OCI-LY7 (cell line): Measurements from ENCODE around the gene ITGAV. TPM values are rescaled to one million over a fixed set of nuclear protein-coding genes. Genes with fewer than 3 reads are reported as not detected.

Source experiments
- BruUV-seq: library from RNA; stranded (reverse); fragments of 400-500 nt; replicated peaks from 2 replicates; lab custom pipeline; 2021; lab: Mats Ljungman, UMichigan
- CTCF ChIA-PET: fragments of 300-600 bp; sonication (Branson Sonifier 250); formaldehyde crosslinking; loops from one replicate; lab custom pipeline; 2022; ENCODE audit warnings: antibody characterized with exemption; ENCODE audit not compliant: unreplicated experiment; lab: Charles Lee
- POLR2A ChIA-PET: fragments of 300-600 bp; sonication (Branson Sonifier 250); formaldehyde crosslinking; loops from one replicate; lab custom pipeline; 2022; ENCODE audit warnings: antibody characterized with exemption; lab: Charles Lee
- DNase-seq: peaks from one replicate; pipeline ENCODE4 v3.0.0-alpha.2; 2015; ENCODE audit warnings: low spot score
- H2AFZ ChIP-seq: fragments of 200-600 bp; sonication (generic), shearing (Covaris generic); 2 replicates; pipeline ENCODE4 v1.6.1; 2014; ENCODE audit warnings: mild to moderate bottlenecking, antibody characterized with exemption, low read length, moderate library complexity
- H3K27ac ChIP-seq: fragments of 200-600 bp; sonication (generic); 2 replicates; pipeline ENCODE4 v1.5.1; 2014; ENCODE audit warnings: mixed run types, low read depth, mild to moderate bottlenecking, moderate library complexity, low read length, inconsistent platforms; ENCODE audit not compliant: poor library complexity, severe bottlenecking
- H3K36me3 ChIP-seq: fragments of 200-600 bp; sonication (generic); 2 replicates; pipeline ENCODE4 v1.6.1; 2014; ENCODE audit warnings: mild to moderate bottlenecking, antibody characterized with exemption, low read length, moderate library complexity, mixed read lengths; ENCODE audit not compliant: insufficient read depth
- H3K4me1 ChIP-seq: fragments of 200-600 bp; sonication (generic); 2 replicates; pipeline ENCODE4 v1.5.1; 2014; ENCODE audit warnings: mild to moderate bottlenecking, low read length; ENCODE audit not compliant: insufficient read depth, poor library complexity, severe bottlenecking
- H3K4me2 ChIP-seq: fragments of 200-600 bp; sonication (generic); 2 replicates; pipeline ENCODE4 v1.6.1; 2014; ENCODE audit warnings: mild to moderate bottlenecking, low read length
- H3K4me3 ChIP-seq: fragments of 200-600 bp; sonication (generic); 2 replicates; pipeline ENCODE4 v1.5.1; 2014; ENCODE audit warnings: mild to moderate bottlenecking, low read depth, low read length; ENCODE audit not compliant: poor library complexity, severe bottlenecking
- H3K79me2 ChIP-seq: fragments of 200-600 bp; sonication (generic); 2 replicates; pipeline ENCODE4 v1.6.1; 2016; ENCODE audit warnings: low read depth, mild to moderate bottlenecking, low read length, moderate library complexity, mixed read lengths; ENCODE audit not compliant: insufficient read depth
- H3K9me2 ChIP-seq: fragments of 200-600 bp; sonication (generic); 2 replicates; pipeline ENCODE4 v1.6.1; 2016; ENCODE audit warnings: mild to moderate bottlenecking, low read length, mixed read lengths; ENCODE audit not compliant: insufficient read depth
- H3K9me3 ChIP-seq: fragments of 200-600 bp; sonication (generic); 2 replicates; pipeline ENCODE4 v1.6.1; 2014; ENCODE audit warnings: mild to moderate bottlenecking, mixed run types, low read length, mixed read lengths
- H4K20me1 ChIP-seq: fragments of 200-600 bp; sonication (generic); 2 replicates; pipeline ENCODE4 v1.6.1; 2014; ENCODE audit warnings: mild to moderate bottlenecking, antibody characterized with exemption, low read length, moderate library complexity, mixed read lengths; ENCODE audit not compliant: insufficient read depth
- CTCF ChIP-seq: fragments of 200-600 bp; sonication (generic); conservative IDR thresholded peaks from 2 replicates; pipeline ENCODE4 v1.5.1; 2014; ENCODE audit warnings: mild to moderate bottlenecking, antibody characterized with exemption, low read length, moderate library complexity, mixed read lengths
- EZH2phosphoT487 ChIP-seq: fragments of 200-600 bp; sonication (generic); IDR thresholded peaks from 2 replicates; pipeline ENCODE4 v1.6.1; 2018; ENCODE audit warnings: low read depth, borderline replicate concordance, mild to moderate bottlenecking, mixed run types, antibody characterized with exemption, low read length, moderate library complexity, mixed read lengths
- intact Hi-C: fragments of 100-400 bp; cut with micrococcal nuclease; formaldehyde crosslinking; loops from one replicate; pipeline ENCODE4 v1.10.0; 2022; ENCODE audit not compliant: unreplicated experiment
- total RNA-seq, 2 experiments: library from RNA; depleted of rRNA in 1 of 2; stranded (reverse); fragments of >200 nt in 1 of 2; shearing (Covaris generic) in 1 of 2; gene quantifications; 2 replicates each; pipeline ENCODE4 v1.2.3, GENCODE V29; 2014 to 2022

The ITGAV gene
- total RNA-seq, 2 experiments from 2014 or later = 1.1 to 3.2 TPM

DNA sequence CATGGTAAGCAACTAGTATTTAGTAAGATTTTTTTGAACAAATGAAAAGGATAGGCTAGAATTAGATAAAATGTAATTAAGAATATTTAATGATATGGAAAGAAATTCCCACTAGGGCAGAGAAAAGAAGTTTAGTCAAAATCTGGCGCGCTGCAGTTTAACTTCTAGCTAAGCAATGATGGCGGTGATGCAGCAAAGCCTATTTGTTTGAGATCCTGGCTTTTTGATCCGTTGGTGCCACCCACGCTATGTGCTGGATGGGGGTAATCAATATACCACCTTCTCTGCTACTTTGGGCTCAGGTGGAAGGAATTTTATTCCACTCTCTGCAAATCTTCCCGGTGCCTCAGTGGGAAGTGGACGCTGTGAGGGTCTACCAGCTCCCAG, 103.6 kb downstream of the ITGAV start:
- CTCF ChIA-PET = no interaction called here
- intact Hi-C loops = no loop called here
- no peak overlapping the region for H3K4me3 ChIP-seq

DNA sequence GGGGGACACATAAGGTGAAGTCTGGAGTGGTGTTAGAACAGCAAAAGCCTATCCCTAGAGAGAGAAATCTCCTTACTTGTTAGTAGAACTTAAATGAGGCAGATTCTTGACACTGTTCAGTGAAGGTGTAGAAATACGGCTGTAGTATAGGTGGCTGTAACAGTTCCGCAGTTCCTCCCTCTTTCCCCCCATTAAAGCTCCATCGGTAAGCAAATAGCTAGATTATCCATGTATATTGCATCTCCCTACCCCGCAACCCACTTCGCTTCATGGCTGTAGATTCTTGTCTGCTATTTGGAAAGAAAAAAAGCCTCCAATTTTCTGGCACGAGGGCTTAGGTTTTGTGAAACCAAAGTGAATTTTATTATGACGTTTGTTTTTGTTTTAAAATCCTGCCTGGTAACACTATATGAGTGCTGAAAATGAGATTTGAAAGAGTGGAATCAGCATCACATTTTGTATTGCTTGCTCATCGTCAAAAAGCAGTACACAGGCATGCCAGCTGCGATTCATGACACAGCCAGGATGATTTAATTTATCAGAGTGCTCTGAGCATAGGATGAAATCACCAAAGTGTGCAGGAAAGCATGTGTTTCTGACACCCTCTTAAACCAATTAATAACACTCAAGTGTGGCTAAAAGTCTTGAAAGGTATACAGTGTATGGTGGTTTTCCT, 105.4 kb downstream of the ITGAV start:
- BruUV-seq = no TSS peak
- Histone ChIP-seq H3K36me3 (no peaks in the 10 kb centered on the region), H3K9me3 (no peaks in the 10 kb centered on the region), H3K9me2 (no peaks in the 10 kb centered on the region; the same call in 1 of the 2 replicates), H3K4me3 (no peak overlapping the region), H2AFZ (no peak overlapping the region), H3K27ac (no peak overlapping the region), H3K79me2 (no peaks in the 10 kb centered on the region), H3K4me1 (no peaks in the 10 kb centered on the region), H4K20me1 (no peaks in the 10 kb centered on the region), H3K4me2 (no peak overlapping the region)
- CTCF ChIA-PET = no interaction called here
- POLR2A ChIA-PET = no interaction called here
- DNase-seq = no peak
- TF ChIP-seq CTCF = no peak
- no peak for TF ChIP-seq EZH2phosphoT487
- intact Hi-C loops = no loop called here

More for the DNA sequence above, 103.6 kb downstream of the ITGAV start:
- Histone ChIP-seq H2AFZ (no peak overlapping the region), H3K9me3 (0 out of 2 replicates have a peak, but pooled peaks cover 4% of the 10 kb centered on the region), H3K4me1 (no peaks in the 10 kb centered on the region), H3K36me3 (no peaks in the 10 kb centered on the region), H3K9me2 (no peaks in the 10 kb centered on the region), H3K79me2 (no peaks in the 10 kb centered on the region), H3K27ac (no peak overlapping the region), H3K4me2 (peak overlapping the region; percentile 26; the same call in 1 of the 2 replicates), H4K20me1 (no peaks in the 10 kb centered on the region)
- TF ChIP-seq EZH2phosphoT487 (no peak), CTCF (no peak)
- BruUV-seq = no TSS peak
- DNase-seq = no peak
- POLR2A ChIA-PET = interaction anchor here (0.7 kb wide), 1 partner anchor 173 kb away, joined by 3 read pairs; no protein-coding TSS in a partner anchor

DNA sequence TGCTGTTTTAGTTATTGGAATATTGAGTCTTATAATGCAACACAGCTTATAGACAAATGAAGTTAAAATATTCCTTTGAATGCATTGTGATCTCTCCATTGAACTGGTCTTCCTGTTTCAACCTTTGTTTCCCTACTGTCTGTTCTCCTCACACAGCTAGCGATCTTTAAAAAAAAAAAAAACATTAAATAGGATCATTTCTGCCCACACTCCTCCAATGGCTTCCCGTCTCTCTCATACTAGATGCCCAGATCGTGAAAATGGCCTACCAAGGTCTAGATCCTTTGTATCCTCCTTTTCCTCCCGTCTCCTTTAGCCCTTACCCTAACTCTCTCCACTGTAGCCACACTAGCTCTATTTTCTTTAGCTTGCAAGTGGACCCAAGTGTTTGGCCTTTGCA, 106.4 kb downstream of the ITGAV start:
- no peaks in the 10 kb centered on the region for H3K36me3 ChIP-seq
- no peaks in the 10 kb centered on the region for H3K4me1 ChIP-seq
- ChIA-PET POLR2A (interaction anchor here (0.7 to 1.3 kb wide), 3 partner anchors 11 to 1355 kb away, joined by 3 to 5 read pairs (median 4); no protein-coding TSS in a partner anchor), CTCF (no interaction called here)
- no peak overlapping the region for H3K4me3 ChIP-seq
- H3K79me2 ChIP-seq = no peaks in the 10 kb centered on the region
- intact Hi-C loops = no loop called here
- no peaks in the 10 kb centered on the region for H3K9me3 ChIP-seq
- no peaks in the 10 kb centered on the region for H4K20me1 ChIP-seq
- no peak for DNase-seq
- no peak overlapping the region for H3K27ac ChIP-seq
- no peak overlapping the region for H2AFZ ChIP-seq
- TF ChIP-seq EZH2phosphoT487 = no peak
- TF ChIP-seq CTCF = no peak
- no peaks in the 10 kb centered on the region; the same call in 1 of the 2 replicates for H3K9me2 ChIP-seq
- BruUV-seq = no TSS peak
- H3K4me2 ChIP-seq = no peak overlapping the region
